ENCODE results near the gene CERCAM.

Gene CERCAM

DNA sequence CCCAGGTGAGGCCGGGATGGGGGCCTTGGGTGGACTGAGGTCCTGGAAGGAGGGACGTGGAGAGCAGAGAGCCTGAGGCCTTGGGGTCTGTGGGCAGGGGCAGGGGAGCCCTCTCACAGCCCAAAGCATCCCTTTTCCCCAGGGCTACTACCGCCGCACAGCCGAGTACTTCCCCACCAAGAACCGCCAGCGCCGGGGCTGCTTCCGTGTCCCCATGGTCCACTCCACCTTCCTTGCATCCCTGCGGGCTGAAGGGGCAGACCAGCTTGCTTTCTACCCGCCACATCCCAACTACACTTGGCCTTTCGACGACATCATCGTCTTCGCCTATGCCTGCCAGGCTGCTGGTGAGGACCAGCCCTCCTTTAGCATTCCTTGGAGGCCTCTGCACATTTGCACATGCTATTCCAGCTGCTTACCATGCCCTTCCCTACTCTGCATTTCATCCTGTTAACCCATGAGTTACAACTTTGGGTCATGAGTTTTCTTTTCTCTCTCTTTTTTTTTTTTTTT is 3.7 kb downstream of the CERCAM start:
- in situ Hi-C loops (cut with HindIII; ENCODE audit: low sequenced_read_pairs), result no loop called here
- TF ChIP-seq, protein P1, sequence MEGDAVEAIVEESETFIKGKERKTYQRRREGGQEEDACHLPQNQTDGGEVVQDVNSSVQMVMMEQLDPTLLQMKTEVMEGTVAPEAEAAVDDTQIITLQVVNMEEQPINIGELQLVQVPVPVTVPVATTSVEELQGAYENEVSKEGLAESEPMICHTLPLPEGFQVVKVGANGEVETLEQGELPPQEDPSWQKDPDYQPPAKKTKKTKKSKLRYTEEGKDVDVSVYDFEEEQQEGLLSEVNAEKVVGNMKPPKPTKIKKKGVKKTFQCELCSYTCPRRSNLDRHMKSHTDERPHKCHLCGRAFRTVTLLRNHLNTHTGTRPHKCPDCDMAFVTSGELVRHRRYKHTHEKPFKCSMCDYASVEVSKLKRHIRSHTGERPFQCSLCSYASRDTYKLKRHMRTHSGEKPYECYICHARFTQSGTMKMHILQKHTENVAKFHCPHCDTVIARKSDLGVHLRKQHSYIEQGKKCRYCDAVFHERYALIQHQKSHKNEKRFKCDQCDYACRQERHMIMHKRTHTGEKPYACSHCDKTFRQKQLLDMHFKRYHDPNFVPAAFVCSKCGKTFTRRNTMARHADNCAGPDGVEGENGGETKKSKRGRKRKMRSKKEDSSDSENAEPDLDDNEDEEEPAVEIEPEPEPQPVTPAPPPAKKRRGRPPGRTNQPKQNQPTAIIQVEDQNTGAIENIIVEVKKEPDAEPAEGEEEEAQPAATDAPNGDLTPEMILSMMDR (IDR thresholded peaks at IDR 0.05; ENCODE audit: low read depth, low read length), result no peak
- H3K4me3 ChIP-seq (ENCODE audit: low read depth, low read length), result no peak overlapping the region
- DNase-seq (ENCODE audit: low read depth, low spot score), result no peak

DNA sequence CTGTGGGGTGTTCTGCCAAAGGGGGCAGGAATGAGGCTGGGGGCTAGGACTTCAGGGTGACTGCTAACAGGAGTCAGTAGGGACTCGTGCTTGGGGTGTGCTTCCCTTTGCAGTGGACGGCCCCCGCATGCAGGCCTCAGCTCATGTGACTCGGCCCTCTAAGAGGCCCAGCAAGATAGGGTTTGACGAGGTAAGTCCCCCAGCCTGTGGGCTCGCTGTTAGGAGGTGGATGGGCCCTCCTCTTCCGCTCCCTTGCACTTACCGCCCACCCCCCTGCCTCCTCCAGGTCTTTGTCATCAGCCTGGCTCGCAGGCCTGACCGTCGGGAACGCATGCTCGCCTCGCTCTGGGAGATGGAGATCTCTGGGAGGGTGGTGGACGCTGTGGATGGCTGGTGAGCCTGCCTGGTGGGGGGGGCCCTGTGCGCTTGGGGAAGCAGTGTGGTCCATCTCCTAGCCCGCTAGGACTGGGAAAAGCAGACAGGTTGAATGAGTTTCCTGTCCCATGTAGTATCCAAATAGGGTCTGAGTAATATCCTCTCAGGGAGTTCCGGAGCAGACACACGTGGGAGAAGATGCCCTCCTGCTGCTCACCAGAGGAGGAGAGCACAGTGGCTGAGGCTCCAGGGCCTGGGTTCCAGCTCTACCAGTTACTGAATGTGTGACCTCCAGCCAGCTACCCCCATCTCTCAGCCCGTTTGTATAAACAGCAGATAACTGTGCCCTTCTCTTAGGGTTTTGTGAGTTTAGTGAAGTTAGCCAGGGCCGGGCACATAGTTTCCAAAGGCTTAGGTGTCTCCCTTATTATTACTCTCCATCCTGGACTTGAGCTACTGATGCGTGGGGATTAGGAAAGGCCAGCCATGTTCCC is 8.2 kb downstream of the CERCAM start:
- in situ Hi-C loops (cut with HindIII; ENCODE audit: low sequenced_read_pairs), result no loop called here
- H3K4me3 ChIP-seq (ENCODE audit: low read depth, low read length), result no peak overlapping the region
- TF ChIP-seq, protein P1 (IDR thresholded peaks at IDR 0.05; ENCODE audit: low read depth, low read length), result no peak
- DNase-seq (ENCODE audit: low read depth, low spot score), result peak; percentile 65

DNA sequence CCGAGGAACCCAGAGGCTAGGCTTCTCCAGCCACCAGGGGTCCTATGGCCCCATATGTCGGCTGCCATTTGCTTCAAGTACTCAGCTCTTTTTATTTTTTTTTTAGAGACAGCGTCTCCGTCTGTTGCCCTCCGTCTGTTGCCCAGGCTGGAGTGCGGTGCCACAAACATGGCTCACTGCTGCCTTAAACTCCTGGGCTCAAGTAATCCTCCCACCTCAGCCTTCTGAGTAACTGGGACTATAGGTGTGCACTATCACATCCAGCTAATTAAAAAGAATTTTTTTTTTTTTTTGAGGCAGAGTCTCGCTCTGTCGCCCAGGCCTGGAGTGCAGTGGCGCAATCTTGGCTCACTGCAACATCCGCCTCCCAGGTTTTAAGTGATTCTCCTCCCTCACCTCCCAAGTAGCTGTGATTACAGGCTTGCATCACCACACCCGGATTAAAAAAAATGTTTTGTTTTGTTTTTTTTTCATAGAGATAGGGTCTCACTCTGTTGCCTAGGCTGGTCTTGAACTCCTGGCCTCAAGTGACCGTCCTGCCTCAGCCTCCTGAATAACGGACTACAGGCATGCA is 8.9 kb downstream of the CERCAM start:
- H3K4me3 ChIP-seq (ENCODE audit: low read depth, low read length), result no peak overlapping the region
- DNase-seq (ENCODE audit: low read depth, low spot score), result no peak
- in situ Hi-C loops (cut with HindIII; ENCODE audit: low sequenced_read_pairs), result no loop called here
- TF ChIP-seq, protein P1 (IDR thresholded peaks at IDR 0.05; ENCODE audit: low read depth, low read length), result peak; percentile 8

DNA sequence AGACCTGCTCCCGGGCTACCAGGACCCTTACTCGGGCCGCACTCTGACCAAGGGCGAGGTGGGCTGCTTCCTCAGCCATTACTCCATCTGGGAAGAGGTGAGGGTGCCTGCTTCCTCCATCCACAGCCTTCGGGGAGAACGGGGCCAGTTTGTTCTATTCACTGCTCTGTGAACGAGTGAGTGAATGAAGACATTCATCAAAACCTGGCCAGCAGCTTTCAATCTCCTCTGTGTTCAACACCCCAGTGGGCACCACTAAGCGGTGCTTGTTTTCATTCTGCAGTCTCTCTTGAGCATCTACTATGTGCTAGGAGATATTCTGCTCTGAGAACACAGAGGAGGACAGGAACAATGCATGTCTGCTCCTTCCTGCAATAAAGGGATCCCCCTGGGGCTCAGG is 10.6 kb downstream of the CERCAM start:
- no peak overlapping the region for H3K4me3 ChIP-seq (ENCODE audit: low read depth, low read length)
- DNase-seq (ENCODE audit: low read depth, low spot score), result no peak
- TF ChIP-seq, protein P1 (IDR thresholded peaks at IDR 0.05; ENCODE audit: low read depth, low read length), result no peak
- in situ Hi-C loops (cut with HindIII; ENCODE audit: low sequenced_read_pairs), result no loop called here

DNA sequence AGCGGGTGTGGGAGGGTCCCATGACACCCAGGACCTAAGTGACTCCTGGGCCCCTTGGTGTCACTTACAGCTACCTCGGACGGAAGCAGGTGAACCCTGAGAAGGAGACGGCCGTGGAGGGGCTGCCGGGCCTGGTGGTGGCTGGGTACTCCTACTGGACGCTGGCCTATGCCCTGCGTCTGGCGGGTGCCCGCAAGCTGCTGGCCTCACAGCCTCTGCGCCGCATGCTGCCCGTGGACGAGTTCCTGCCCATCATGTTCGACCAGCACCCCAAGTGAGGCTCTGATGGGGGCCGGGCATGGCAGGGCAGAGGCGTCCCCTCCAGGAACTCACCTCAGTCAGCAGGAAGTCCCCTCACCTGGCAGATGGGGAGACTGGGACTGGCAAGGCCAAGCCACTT is 13.7 kb downstream of the CERCAM start:
- no peak overlapping the region for H3K4me3 ChIP-seq (ENCODE audit: low read depth, low read length)
- in situ Hi-C loops (cut with HindIII; ENCODE audit: low sequenced_read_pairs), result no loop called here
- no peak for DNase-seq (ENCODE audit: low read depth, low spot score)
- TF ChIP-seq, protein P1 (IDR thresholded peaks at IDR 0.05; ENCODE audit: low read depth, low read length), result no peak

DNA sequence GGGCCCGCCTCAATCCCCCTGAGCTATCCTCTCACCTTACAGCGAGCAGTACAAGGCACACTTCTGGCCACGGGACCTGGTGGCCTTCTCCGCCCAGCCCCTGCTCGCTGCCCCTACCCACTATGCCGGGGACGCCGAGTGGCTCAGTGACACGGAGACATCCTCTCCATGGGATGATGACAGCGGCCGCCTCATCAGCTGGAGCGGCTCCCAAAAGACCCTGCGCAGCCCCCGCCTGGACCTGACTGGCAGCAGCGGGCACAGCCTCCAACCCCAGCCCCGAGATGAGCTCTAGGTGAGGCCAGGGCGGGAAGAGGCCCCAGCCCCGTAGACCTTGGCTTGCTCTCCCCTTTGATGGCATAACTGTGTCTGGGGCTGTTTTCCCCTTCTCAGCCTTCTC is 15.0 kb downstream of the CERCAM start:
- H3K4me3 ChIP-seq (ENCODE audit: low read depth, low read length), result no peak overlapping the region
- DNase-seq (ENCODE audit: low read depth, low spot score), result no peak
- TF ChIP-seq, protein P1 (IDR thresholded peaks at IDR 0.05; ENCODE audit: low read depth, low read length), result no peak
- in situ Hi-C loops (cut with HindIII; ENCODE audit: low sequenced_read_pairs), result no loop called here
